ENCODE data around the gene UBE3D. TPM values are rescaled to one million over a fixed set of nuclear protein-coding genes. Genes with fewer than 3 reads are reported as not detected.

The UBE3D gene
- polyA plus RNA-seq, 1 donor (not counting 4 experiments of a cell fraction or from before 2014, with no cell fraction given) = 6.3 TPM

DNA sequence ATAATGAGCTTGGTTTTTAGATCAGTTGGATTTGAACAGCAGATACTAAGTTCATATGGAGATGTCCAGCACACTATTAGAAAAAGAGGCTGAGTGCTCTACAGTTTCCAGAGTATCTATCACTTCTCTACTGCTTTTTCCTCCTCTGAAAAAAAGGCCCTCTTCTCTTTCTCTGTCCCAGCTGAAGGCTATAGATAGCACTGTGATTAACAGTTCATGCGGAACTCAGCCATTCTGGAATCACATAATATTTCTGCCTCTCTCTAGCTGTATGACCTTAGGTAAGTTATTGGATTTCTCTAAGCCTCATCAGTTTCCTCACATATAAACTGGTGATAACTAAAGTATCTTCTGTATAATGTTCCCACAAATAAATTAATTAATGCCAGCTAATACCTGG is 184.1 kb downstream of the UBE3D start:
- Histone ChIP-seq H3K9me1 (ENCODE audit: control insufficient read depth, extremely low read depth, insufficient read depth, low read length) (no peaks in the 10 kb centered on the region), H2AFZ (ENCODE audit: control insufficient read depth, low read length) (no peak overlapping the region), H3K9ac (ENCODE audit: control insufficient read depth, extremely low read depth, insufficient read depth, low read length) (no peak overlapping the region), H3K79me2 (ENCODE audit: control insufficient read depth, insufficient read depth, low read length) (no peaks in the 10 kb centered on the region), H3K27me3 (ENCODE audit: control insufficient read depth, extremely low read depth, insufficient read depth, low read length) (no peaks in the 10 kb centered on the region), H3K4me2 (ENCODE audit: control insufficient read depth, extremely low read depth, insufficient read depth, low read depth, low read length) (no peak overlapping the region), H3K36me3 (ENCODE audit: control insufficient read depth in 2 of 2, extremely low read depth in 1 of 2, insufficient read depth in 2 of 2, low read length in 2 of 2) (no peaks in the 10 kb centered on the region), H3K4me3 (ENCODE audit: control insufficient read depth in 2 of 3, extremely low read depth in 1 of 3, insufficient read depth in 2 of 3, low read depth in 1 of 3, low read length in 3 of 3) (no peak overlapping the region), H3K27ac (ENCODE audit: control insufficient read depth, insufficient read depth, low read length) (no peak overlapping the region), H3K9me3 (ENCODE audit: control insufficient read depth, low read depth, low read length) (no peaks in the 10 kb centered on the region), H3K4me1 (ENCODE audit: control insufficient read depth, extremely low read depth, insufficient read depth, low read length) (no peaks in the 10 kb centered on the region), H4K20me1 (ENCODE audit: control insufficient read depth, extremely low read depth, insufficient read depth, low read length) (no peaks in the 10 kb centered on the region)
- DNase-seq (ENCODE audit: low read depth, low spot score) (no peak), FAIRE-seq (no peak)
- dilution Hi-C loops (cut with MboI; ENCODE audit: extremely low pct_ligation_motif_present, low sequenced_read_pairs) = no loop called here
- TF ChIP-seq, protein P1, sequence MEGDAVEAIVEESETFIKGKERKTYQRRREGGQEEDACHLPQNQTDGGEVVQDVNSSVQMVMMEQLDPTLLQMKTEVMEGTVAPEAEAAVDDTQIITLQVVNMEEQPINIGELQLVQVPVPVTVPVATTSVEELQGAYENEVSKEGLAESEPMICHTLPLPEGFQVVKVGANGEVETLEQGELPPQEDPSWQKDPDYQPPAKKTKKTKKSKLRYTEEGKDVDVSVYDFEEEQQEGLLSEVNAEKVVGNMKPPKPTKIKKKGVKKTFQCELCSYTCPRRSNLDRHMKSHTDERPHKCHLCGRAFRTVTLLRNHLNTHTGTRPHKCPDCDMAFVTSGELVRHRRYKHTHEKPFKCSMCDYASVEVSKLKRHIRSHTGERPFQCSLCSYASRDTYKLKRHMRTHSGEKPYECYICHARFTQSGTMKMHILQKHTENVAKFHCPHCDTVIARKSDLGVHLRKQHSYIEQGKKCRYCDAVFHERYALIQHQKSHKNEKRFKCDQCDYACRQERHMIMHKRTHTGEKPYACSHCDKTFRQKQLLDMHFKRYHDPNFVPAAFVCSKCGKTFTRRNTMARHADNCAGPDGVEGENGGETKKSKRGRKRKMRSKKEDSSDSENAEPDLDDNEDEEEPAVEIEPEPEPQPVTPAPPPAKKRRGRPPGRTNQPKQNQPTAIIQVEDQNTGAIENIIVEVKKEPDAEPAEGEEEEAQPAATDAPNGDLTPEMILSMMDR (optimal IDR thresholded peaks at IDR 0.05 in 1 of 3, IDR thresholded peaks at IDR 0.05 in 1 of 3, conservative IDR thresholded peaks at IDR 0.05 in 1 of 3; ENCODE audit: extremely low read depth in 1 of 3, insufficient read depth in 2 of 3, low read length in 3 of 3) = no peak
- no peak for TF ChIP-seq EZH2 (IDR thresholded peaks at IDR 0.05; ENCODE audit: low read length)

DNA sequence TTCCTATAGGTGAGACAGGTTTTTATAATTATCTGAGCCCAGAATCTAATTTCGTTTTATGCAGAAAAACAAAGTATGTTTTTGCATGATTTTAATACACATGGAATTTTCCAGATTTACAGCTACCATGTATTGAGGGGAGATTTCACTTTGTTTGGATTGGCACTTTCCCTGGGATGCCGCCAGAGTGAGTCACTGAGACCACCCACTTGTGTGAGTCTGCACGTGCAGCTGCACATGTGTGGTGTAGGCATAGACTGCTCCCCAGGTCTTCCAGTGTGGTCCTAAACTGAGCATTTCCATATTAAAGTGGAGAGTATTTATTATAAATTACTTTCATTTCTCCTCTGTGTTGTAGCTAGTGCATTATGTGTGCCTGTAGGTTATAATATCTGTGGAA is 186.8 kb downstream of the UBE3D start:
- H3K9me3 ChIP-seq (ENCODE audit: control insufficient read depth, low read depth, low read length) = no peaks in the 10 kb centered on the region
- no peak overlapping the region for H3K27ac ChIP-seq (ENCODE audit: control insufficient read depth, insufficient read depth, low read length)
- H2AFZ ChIP-seq (ENCODE audit: control insufficient read depth, low read length) = no peak overlapping the region
- H3K79me2 ChIP-seq (ENCODE audit: control insufficient read depth, insufficient read depth, low read length) = no peaks in the 10 kb centered on the region
- H3K9me1 ChIP-seq (ENCODE audit: control insufficient read depth, extremely low read depth, insufficient read depth, low read length) = no peaks in the 10 kb centered on the region
- H3K9ac ChIP-seq (ENCODE audit: control insufficient read depth, extremely low read depth, insufficient read depth, low read length) = no peak overlapping the region
- dilution Hi-C loops (cut with MboI; ENCODE audit: extremely low pct_ligation_motif_present, low sequenced_read_pairs) = no loop called here
- DNase-seq (ENCODE audit: low read depth, low spot score) (no peak), FAIRE-seq (no peak)
- no peaks in the 10 kb centered on the region for H3K36me3 ChIP-seq (ENCODE audit: control insufficient read depth in 2 of 2, extremely low read depth in 1 of 2, insufficient read depth in 2 of 2, low read length in 2 of 2)
- H4K20me1 ChIP-seq (ENCODE audit: control insufficient read depth, extremely low read depth, insufficient read depth, low read length) = no peaks in the 10 kb centered on the region
- no peak for TF ChIP-seq EZH2 (IDR thresholded peaks at IDR 0.05; ENCODE audit: low read length)
- TF ChIP-seq, protein P1 (optimal IDR thresholded peaks at IDR 0.05 in 1 of 3, IDR thresholded peaks at IDR 0.05 in 1 of 3, conservative IDR thresholded peaks at IDR 0.05 in 1 of 3; ENCODE audit: extremely low read depth in 1 of 3, insufficient read depth in 2 of 3, low read length in 3 of 3) = no peak
- H3K27me3 ChIP-seq (ENCODE audit: control insufficient read depth, extremely low read depth, insufficient read depth, low read length) = no peaks in the 10 kb centered on the region
- no peak overlapping the region for H3K4me2 ChIP-seq (ENCODE audit: control insufficient read depth, extremely low read depth, insufficient read depth, low read depth, low read length)
- peaks cover 10% of the 10 kb centered on the region for H3K4me1 ChIP-seq (ENCODE audit: control insufficient read depth, extremely low read depth, insufficient read depth, low read length)
- no peak overlapping the region for H3K4me3 ChIP-seq (ENCODE audit: control insufficient read depth in 2 of 3, extremely low read depth in 1 of 3, insufficient read depth in 2 of 3, low read depth in 1 of 3, low read length in 3 of 3)

Measured in keratinocyte (primary cell).